Hepatocyte (in vitro differentiated cells): ENCODE measurements around the gene SLX4IP.

Experiments used
- CTCF ChIP-seq: fragments of 200-600 bp; sonication (generic); IDR thresholded peaks from 2 replicates; pipeline ENCODE4 v1.5.1; 2016; ENCODE audit warnings: antibody characterized with exemption, mild to moderate bottlenecking; ENCODE audit not compliant: poor library complexity
- EZH2 ChIP-seq: fragments of 200-600 bp; sonication (generic); IDR thresholded peaks from 2 replicates; pipeline ENCODE4 v1.6.1; 2016; ENCODE audit warnings: antibody characterized with exemption, mild to moderate bottlenecking, borderline replicate concordance
- EZH2phosphoT487 ChIP-seq: fragments of 200-600 bp; sonication (generic); IDR thresholded peaks from one replicate; pipeline ENCODE4 v1.6.1; 2018; ENCODE audit warnings: antibody characterized with exemption, mild to moderate bottlenecking, low read depth, moderate library complexity; ENCODE audit not compliant: unreplicated experiment, severe bottlenecking

GRCh38 chr20:10524643-10525042, 89.5 kb downstream of the SLX4IP start:
- TF ChIP-seq CTCF (no peak), EZH2 (no peak), EZH2phosphoT487 (no peak)
